NCI-H1436 (cell line): ENCODE measurements around the gene DDB1.
A peak's percentile ranks its signal among the peaks of the same experiment; 100 is the strongest.

Experiments used
- DNase-seq: peaks from one replicate; lab custom pipeline; 2025; lab: John Stamatoyannopoulos, UW

The DDB1 gene

DNA sequence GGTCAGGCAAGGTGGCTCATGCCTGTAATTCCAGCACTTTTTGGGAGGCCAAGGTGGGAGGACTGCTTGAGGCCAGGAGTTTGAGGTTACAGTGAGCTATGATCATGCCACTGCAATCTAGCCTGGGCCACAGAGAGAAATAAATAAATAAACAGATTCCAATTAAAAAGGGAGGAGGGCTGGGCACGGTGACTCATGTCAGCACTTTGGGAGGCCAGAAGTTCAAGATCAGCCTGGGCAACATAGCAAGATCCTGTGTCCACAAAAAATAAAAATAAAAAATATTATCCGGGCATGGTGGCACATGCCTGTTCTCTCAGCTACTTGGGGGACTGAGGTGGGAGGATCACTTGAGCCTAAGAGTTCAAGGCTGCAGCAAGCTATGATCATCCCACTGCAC is 21.3 kb upstream of the DDB1 start:
- no peak for DNase-seq

GRCh38 chr11:61353131-61354067 is 20.5 kb upstream of the DDB1 start:
- DNase-seq, result no peak

GRCh38 chr11:61352038-61352437 is 19.1 kb upstream of the DDB1 start:
- no peak for DNase-seq

GRCh38 chr11:61350803-61351202 is 17.9 kb upstream of the DDB1 start:
- DNase-seq, result no peak

DNA sequence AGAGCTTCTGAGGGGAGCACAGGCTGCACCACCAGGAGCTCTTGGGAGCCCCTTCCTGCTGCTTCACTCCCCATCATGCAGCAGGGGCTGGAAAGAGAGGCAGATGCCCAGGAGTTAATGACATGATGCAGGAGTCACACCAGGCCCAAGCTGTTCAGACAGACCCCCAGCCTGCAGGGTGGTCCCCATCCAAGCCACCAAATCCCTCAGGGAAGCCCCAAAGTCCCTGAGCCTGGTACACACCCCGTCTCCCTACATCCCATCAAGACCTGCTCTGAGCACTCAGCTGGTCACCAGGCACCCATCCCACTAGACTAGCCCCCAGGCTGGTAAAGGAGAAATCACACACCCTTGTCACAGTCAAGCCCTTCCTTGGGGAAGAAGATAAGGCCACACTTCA is 17.4 kb upstream of the DDB1 start:
- no peak for DNase-seq

- no peak for DNase-seq
Observed at GRCh38 chr11:61349916-61350315, 17.0 kb upstream of the DDB1 start.

GRCh38 chr11:61349189-61349751 is 16.4 kb upstream of the DDB1 start:
- DNase-seq, result no peak

GRCh38 chr11:61347916-61348461 is 15.1 kb upstream of the DDB1 start:
- DNase-seq, result no peak

GRCh38 chr11:61345954-61346843 is 13.3 kb upstream of the DDB1 start:
- DNase-seq, result no peak

GRCh38 chr11:61345170-61345610 is 12.3 kb upstream of the DDB1 start:
- no peak for DNase-seq

DNA sequence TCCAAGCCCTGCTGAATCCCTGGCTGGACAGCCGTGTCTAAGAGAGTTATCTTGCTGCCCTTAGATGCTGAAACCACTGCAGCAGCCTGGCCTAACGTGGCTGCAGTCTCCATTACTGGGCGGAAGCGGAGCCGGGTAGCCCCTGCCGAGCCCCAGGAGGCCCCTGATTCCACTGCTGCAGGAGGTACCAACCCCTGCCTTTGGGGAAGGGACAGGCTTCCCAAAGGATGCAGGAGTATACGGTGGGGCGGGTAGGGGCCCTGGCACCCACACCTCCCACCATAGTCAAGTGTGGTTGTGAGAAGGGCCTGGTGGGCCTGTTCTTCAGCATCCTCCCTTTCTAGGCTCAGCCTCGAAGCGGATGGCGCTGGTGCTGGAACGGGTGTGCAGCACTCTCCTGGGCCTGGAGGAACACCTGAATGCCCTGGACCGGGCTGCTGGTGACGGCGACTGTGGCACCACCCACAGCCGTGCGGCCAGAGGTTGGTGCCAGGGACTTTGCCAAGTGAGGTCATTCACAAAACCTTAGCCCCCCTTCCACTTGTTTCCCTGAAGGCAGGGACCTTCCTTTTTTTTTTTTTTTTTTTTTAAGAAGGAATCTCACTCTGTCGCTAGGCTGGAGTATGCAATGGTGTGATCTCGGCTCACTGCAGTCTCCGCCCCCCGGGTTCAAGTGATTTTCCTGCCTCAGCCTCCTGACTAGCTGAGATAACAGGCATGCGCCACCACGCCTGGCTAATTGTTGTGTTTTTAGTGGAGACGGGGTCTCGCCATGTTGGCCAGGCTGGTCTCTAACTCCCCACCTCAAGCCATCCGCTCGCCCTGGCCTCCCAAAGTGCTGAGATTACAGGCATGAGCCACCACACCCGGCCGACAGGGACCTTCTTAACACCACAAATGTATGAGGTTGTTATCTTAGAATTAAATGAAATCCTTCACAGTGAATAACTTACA is 11.2 kb upstream of the DDB1 start:
- DNase-seq, result no peak

GRCh38 chr11:61342207-61342803 is 9.4 kb upstream of the DDB1 start:
- no peak for DNase-seq

DNA sequence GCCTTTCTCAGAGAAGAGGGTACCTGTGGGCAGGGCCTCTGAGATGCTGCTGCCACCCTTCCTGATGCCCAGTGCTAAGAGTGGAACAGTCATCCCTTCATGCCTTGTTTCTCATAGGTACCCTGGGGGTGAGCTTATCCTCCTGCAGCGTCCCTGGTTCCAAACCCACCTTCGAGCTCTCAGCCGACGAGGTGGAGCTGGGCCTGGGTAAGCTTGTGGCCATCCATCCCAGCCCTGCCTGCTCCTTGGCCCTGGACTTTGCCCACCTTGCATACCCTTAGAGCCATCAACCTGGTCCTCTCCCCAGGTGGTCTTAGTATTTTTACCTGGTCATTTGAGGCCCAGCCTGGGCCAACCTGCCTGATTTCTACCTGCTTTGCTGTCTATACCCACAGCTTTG is 8.8 kb upstream of the DDB1 start:
- DNase-seq, result no peak

DNA sequence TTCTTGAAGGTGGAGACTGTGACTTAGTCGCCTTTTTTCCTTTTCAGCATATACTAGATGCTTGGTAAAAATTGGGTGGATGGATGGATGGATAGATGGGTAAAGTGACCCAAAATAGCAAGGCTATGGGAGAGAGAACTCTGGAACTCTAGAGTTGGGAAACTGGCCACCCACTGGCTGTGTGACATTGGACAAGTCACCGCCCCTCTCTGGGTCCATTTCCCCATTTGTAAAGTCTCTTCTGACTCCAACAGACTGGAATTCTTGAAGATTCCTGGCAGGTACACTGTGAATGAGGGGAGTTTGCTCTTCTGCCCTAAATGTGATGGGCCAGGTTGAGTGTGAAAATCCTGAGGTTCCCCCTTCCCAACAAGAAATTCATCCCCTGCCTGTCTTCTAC is 8.1 kb upstream of the DDB1 start:
- DNase-seq, result no peak

DNA sequence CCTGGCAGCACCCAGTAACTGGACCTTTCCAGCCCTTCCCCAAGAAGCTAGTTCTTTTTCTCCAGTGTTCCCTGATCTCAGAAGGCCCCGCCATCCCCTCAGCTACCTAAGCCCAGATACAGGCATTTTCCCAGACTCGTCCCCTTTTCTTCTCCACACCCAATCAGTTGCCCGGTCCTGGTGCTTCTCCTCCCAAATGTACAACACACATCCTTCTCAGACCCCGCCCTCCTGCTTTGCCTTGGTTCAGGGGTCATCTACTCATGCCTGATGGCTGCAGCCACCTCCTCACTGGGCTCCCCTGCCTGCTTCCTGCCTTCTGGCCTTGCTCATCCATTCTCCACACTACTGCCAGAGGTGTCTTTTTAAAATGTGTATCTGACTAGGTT is 6.6 kb upstream of the DDB1 start:
- DNase-seq, result no peak

GRCh38 chr11:61338783-61339489 is 6.0 kb upstream of the DDB1 start:
- DNase-seq, result no peak

- no peak for DNase-seq
Observed at GRCh38 chr11:61337706-61338470, 5.0 kb upstream of the DDB1 start.

DNA sequence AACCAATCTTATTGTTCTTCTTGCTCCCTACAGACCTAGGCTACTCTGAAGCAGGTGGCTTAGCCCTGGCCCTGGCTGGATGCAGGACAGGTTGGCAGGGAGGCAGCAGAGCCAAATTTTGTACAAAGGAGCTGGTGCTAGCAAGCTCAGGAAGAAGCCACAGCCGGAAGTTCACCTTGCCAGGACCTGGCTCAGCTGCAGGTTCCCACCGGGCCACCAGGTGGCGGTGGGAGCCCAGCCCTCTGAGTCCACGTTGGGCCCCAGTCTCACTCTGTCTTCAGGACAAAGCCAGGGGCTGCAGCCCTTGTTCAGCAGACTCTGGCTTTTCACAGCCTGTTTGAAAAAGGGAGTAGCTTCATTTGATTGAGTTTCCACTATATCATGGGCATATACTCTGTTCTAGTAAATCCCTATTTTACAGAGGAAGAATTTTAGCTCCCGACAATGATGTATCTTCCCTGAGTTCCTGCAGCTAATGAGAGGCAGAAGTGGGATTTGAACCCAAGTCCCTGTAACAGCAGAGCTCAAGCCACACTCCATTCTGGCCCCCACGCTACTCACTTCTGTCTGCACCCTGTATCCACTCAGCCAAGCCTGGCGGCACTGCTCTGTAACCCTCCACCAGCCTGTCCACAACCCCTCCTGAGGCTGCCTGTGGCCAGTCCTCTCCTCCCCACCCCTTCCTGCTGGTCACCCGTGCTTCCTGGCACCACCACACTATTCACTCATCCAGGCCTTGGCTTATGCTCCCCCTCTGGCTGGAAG is 3.4 kb upstream of the DDB1 start:
- DNase-seq, result peak; percentile 77

- no peak for DNase-seq
Observed at GRCh38 chr11:61335355-61335710, 2.4 kb upstream of the DDB1 start.
